ENCODE results near the gene DLG2. TPM values are rescaled to one million over a fixed set of nuclear protein-coding genes. Genes with fewer than 3 reads are reported as not detected.

DLG2 gene
- total RNA-seq, 1 donor from 2014 or later: 2.8 TPM

DNA sequence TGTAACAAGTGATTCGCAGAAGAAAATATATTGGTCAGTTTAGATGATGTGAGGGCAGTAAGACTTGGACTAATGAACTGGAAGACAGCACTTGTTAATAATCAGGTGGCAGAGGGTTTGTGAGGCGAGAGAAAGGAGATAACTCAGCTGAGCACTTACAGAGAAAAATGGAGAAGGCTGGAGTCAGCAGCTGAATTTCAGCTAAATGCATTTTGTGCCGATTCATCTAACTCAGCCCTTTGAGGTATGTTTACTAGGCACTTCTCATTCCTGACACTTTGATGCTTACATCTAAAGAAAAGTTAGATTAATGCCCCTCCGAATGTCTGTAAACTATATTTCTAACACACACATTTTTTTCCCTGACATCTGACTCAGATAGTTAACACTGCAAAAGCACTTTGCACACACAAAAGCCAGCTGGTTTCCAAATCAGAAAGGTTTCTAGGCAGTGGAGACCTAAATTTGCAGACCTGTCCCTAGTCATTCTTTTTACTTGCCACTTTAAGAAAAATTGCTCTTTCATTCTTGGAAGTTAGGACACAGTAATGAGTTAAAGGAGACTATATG, 1481.4 kb downstream of the DLG2 start:
- DNase-seq (ENCODE audit: low spot score): no peak

DNA sequence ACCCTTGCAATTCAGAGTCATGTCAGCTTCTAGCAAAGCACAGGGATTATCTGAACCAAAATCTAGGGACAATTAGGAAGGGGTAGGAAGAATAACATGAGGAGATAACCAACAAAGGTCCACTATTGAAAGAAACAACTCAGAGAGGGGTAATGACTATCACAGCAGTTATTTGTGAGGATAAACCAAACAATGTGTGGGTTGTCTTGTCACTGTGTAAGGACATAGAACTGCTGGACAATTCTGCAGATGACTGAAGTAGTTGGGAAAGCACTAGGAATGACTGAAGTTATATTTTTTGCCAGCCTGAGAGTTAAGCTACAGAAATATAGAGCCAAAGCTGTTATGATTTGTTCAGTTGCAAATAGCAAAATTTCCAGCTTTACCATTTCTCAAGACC, 1482.6 kb downstream of the DLG2 start:
- no peak for DNase-seq (ENCODE audit: low spot score)

DNA sequence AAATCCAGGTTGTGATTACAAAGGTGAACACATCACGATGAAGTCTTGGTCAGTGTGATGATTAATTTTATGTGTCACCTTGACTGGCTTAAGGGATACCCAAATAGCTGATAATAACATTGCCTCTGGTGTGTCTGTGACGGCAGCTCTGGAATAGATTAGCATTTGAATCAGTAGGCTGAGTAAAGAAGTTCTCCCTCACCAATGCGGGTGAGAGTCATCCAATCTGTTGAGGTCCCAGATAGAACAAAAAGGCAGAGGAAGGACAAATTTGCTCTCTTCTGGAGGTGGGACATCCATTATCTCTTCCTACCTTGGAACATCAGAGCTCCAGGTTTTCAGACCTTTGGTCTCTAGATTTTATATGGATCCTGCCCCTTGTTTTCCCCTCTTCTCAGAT, 1484.7 kb downstream of the DLG2 start:
- DNase-seq (ENCODE audit: low spot score): no peak

DNA sequence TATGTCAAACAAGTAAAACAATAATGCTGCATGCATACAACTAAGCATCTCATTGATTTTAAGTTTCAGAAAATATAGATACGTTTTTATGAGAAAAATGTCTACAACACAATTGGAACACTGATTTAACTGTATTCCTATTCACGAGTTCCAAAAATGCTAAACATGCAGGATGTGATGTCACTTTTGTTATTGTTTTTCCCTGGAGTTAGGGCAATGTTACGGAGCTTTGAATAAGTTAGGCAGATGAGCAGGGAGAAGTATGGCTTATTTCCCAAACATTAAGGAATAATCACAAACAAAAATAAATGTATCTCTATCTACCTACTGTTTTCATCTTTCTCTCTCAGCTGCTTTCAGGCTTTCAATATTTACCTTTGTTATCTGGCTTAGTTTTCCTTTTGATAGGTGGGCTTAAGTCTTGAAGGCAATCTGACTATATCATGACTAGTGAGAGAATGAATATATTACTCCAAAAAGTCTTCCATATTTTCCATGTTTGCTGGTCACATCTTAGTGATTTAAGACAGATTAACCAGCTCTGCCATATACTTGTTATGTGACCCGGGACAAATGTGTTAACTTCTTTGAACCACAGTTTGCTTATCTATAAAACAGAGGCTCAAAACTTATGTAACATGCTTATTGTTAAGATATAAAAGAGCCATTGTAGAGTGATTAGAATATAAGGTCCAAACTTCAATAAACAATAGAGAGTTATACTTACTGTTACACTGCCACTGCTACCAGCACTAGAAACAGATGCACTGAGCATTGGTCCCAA, 1486.6 kb downstream of the DLG2 start:
- DNase-seq (ENCODE audit: low spot score): no peak

DNA sequence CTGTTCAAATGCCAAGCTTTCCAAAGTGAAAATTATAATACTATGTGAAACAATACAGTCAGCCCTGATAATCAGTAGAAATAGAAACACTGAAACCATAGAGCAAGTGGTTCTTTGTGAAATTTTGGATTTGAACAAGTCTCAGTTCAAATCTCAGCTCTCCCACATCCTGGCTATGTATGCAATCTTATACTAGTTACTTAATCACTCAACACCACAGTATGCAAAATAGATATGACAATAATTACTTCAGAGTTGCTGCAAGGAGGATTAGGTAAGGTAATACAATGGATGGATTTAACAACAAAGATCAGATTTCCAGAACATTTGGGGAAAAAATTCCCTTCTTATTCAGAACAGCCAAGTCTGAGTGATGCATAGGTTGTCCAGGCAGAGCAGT, 1489.2 kb downstream of the DLG2 start:
- no peak for DNase-seq (ENCODE audit: low spot score)

DNA sequence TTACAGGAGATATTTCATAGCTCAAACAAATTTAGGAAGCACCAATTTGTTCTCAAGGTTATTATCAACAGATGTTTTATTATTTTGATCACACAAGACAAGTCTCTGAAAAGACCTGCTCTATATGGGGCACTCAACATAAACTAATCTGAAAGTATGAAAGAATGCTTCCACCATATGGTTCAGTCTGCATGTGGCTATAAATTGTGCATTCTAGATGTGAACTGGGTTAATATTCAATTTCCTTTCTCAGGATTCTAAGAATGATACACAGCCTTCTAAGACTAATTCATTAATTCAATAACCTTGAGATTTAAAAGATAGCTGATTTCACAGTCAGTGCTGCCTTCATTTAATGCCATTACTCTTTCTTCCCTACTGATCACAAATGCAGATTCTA, 1489.6 kb downstream of the DLG2 start:
- no peak for DNase-seq (ENCODE audit: low spot score)

DNA sequence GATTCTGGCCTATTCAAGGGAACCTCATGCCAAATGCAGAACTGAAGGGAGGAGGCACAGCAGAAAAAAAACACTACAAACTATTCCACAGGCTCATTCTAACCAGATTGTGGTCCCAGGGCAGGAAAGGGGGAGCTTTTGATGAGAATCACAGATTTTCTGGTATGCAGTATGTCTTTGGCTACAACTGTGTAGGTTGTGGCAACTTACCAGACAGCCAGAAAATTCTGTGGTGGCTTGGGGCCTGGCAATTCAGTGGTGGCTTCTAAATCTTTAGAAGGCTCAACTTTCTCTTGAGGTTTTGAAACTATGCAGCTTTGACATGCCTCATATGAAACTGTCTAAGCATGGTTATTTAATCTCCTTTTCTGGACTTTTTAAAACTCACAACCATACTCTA, 1490.2 kb downstream of the DLG2 start:
- no peak for DNase-seq (ENCODE audit: low spot score)

DNA sequence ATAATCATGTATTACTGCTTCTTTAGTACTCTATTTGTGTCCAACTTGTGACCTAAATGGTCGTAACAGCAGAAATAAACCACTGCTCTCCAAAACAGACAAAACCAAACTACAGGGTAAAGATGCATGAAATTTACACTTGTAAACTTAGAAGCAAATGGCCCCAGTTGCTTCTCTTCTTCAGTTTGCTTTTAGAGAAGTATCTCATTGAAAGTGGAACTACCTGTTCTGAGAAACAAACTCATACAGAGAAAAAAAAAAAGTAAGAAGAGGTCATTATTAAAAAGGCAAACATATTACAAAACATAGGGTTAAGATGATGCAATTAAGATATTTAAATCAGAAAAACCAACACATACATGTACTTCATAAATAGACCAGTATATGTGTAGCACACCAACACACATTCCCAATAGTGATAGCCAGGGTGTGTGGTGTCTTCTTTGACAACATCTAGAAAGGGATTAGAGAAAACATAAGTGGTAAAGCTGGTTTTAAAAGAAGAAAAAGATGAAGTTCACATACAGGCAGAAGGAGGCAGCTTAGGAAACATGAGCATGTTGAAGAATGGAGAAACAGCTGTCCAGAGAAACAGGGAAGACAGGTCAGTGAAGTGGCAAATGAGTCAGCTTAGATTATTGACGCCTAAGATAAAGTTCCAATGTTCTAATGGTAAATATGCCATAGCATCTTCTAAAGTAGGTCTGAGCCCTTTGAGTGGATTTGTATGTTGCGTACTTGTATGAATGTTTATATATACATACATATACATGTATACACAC, 1496.3 kb downstream of the DLG2 start:
- no peak for DNase-seq (ENCODE audit: low spot score)

DNA sequence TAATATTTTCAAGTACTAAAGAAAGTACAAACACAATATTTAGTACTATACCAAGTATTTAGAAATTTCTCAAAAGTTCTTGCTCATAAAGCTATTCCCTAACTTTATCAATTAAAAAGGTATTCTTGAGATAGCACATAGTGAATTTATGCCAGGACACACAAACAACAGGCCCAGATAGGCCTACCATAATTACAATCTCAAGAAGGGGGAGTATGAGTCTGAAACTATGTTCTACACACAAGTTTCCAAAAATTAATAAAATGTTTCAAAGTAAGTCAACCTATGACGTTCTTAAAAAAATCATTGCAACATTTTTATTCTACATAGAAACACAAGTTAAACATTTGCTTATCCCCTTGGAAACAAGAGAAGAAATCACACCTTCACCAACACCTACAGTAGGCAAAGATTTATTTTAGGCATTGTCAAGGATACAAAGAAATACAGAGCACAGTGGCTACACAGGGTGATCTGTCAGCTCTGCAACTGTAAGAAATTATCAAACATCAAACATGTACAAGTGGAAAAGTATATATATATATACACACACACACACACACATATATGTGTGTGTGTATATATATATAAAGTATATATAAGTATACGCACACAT, 1497.1 kb downstream of the DLG2 start:
- DNase-seq (ENCODE audit: low spot score): no peak

DNA sequence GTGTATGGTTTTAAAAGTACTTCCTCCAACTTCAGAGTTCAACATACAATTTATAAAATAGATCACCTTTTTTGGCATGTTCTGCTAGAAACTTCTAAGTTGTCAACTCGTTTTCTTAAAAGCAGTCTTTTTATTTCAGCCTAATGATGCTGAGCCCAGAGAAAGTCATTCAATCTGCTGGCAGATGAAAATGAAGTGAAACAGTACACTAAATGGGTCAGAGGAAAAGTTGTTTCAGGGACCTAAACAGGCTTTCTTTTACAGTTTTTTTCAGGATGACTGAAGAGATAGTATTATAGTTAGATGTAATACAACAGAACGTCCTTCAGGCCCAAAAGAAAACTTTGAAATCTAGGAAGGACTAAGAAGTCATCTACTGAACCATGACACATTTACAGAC, 1498.3 kb downstream of the DLG2 start:
- no peak for DNase-seq (ENCODE audit: low spot score)

DNA sequence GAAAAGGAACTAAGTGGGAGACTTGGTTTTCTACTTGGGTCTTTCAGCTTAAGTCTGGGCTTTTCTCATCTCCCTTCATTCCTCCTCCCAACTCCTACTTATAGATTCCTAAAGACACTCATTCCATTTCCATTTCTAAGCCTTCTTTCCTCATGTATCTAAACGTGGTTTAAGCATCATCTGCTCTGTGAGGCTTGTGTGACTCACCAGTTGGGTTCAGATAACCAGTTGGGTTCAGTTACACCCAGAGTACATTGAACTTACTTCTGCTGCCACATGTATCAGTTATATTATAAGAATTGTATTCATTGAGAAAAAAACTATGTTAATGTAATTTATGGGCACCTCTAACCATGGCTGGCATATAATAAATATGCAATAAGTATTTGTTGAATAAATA, 1509.8 kb downstream of the DLG2 start:
- no peak for DNase-seq (ENCODE audit: low spot score)

DNA sequence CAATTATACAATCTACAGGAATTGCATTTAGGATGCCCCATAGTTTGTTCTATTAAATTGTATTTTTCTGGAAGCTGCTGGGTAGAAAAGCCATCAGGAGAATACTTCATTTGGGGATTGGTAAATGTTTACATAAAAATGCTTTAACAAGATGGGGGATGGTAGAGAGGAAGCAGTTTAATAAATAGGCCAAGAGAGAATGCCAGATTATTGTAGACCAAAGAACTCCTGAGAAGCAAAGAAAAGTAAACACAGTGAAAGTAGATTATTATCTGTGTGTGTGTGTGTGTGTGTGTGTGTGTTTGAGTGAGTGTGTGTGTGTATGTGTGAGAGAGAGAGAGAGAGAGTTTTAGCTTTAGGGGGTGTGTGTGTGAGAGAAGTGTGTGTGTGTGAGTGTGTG, 1520.6 kb downstream of the DLG2 start:
- DNase-seq (ENCODE audit: low spot score): no peak

DNA sequence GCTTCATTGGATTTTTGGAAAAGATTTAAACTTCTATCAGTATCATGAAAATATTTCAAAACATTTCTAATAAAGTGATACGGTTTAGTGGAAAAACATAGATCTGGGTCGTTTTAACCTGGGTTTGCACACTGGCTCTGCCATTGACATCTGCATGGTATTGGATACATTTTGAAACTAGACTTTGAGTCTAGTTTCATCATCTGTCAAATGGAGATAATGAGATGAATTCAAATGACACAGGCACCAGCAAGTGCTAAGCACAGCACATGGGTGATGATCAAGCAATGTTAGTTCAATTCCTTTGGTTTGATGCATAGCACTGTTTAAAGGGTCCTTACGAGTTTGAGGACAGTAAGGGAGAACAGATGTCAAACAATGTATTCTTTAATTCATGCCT, 1522.0 kb downstream of the DLG2 start:
- DNase-seq (ENCODE audit: low spot score): no peak

DNA sequence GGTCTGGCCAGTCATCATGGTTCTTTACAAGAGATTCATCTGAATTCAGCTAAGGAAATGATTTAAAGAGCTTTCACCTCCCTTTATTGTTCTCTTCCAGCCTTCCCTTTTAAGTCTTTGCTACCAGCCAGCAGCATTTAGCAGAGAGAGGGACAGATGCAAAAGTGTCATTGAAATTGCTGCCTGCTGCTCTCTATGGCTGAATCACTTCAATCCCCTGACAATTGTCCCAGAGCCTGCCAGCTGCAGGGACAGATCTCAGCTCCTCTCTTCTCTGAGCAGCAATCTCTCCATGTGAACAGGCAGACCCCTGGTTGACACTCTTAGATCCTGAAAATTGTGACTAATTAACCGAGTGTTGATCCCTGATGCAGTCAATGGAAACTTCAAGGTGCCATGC, 1524.0 kb downstream of the DLG2 start:
- DNase-seq (ENCODE audit: low spot score): no peak

DNA sequence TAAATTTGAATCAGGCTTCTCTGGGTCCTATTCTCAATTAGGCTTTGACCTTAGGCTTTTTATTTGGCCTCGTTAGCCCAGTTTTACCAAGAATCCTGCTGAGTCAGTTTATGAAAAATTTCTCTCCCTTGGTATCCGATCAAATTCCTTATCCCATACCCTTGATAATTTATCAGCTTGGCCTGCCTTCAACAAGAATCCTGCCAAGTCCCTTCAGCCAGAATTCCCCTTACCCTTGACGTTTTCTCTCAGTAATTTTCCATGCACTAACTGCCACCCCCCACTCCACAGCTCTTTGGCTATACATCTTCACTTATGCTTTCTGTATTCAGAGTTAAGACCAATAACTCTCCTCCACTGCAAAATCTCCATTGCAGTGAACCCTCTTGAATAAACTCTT, 1530.0 kb downstream of the DLG2 start:
- no peak for DNase-seq (ENCODE audit: low spot score)

DNA sequence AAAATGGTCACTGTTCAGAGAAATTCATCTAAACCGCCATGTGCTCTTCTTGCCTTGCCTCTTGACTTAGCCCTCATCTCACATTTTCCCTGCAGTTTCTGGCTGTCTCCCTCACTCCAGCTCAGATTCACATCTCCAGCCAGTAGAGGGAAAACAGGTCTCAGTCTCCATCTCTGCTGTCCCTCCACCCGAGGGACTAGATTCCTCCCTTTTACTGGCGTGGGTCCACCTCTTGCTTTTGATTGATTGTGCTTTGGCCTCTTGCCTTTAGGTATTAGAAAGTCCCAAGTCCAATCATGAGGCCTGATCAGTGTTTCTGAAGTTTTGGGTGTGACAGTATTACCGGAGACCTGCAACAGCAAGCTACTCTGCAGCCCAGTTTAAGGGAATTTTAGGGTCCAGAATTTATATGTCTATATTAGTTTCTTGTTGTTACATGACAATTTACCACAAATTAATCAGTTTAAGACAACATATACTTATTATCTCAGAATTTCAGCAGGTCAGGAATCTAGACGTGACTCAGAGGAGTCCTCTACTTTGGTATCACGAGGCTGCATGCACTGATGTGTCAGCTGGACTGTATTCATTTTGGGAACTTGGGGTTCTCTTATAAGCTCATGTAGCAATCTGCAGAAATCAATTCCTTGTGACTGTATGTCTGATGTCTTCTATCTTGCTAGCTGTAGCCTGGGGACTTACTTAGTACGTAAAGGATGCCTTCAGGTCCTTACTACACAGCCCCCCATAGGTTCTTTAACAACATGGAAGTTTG, 1535.7 kb downstream of the DLG2 start:
- no peak for DNase-seq (ENCODE audit: low spot score)

DNA sequence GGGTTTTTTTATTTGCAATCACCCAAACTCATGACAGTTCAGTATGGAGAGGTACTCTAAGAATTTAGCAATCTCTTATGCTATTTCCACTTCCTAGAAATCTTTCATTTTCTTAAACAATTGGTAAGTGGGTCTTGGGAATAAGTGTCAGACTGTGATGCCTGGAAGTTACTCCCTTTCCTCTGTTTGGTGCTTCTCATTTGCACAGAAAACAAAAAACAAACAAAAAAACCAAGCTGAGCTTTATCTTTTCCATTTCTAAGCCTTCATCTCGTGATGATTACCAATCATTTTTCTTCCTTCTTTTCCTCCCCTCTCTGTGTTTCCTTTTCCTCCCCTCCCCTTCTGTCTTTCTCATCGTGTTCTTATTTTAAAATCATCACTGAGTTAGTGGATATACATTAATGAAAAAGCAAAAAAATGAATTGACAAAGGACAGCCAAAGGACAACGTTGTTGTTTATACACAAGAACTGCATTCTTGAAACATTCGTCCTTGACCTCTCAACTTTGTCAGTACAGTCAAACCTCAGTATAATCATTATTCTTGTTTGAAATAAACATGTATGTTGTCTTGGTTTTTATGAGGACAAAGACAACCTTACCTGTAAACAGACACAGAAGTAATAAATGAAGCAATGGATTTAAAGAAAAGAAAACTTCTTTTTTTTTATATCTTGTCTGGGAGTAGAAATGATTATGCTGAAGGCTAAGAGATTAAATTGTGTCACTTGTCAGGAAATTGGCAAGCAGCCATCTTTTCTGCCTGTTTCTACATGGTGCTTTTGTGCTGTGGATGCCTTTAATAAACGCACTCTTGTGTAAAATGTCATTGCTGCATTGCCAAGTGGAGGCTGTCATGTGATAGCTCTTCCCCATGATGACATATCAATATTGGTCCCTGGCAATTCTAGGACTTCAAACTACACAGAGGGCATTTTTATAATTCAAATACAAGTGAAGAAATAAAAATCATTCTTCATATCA, 1537.8 kb downstream of the DLG2 start:
- no peak for DNase-seq (ENCODE audit: low spot score)

DNA sequence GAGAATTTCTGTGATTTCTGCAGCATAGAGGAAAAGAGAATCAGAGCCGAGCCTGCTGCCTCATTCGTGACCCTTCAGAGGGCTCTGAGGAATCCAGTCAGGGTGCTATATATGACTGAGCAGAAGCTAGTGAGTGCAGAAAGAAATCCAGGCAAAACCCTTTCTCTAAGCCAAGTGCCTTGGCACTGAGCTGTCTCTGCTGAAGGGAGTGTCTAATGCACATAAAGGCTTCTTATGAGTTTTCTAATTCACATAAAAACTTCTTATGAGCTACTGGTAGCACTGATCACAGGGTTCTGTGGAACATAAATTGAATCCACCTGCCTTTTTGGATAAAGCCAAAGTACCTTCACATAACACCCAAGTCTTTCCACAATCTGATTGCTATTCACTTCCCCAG, 1555.3 kb downstream of the DLG2 start:
- no peak for DNase-seq (ENCODE audit: low spot score)

DNA sequence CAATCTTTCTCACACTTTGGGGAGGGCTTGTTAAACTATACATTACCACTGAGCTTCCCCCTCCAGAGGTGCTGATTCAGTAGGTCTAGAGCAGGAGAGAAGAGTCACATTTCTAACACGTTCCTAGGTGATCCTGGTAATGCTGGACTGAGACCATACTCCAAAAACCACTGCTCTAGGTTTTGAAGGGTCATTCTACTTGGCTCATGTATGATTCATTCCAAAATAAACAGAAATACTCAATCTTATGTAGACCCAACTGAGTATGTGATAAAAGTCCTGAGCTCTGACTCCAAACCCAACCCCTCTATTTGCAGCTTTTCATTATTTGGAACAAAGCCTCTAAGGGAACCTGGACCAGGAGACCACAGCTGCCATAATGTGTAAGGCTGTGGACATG, 1558.1 kb downstream of the DLG2 start:
- no peak for DNase-seq (ENCODE audit: low spot score)

DNA sequence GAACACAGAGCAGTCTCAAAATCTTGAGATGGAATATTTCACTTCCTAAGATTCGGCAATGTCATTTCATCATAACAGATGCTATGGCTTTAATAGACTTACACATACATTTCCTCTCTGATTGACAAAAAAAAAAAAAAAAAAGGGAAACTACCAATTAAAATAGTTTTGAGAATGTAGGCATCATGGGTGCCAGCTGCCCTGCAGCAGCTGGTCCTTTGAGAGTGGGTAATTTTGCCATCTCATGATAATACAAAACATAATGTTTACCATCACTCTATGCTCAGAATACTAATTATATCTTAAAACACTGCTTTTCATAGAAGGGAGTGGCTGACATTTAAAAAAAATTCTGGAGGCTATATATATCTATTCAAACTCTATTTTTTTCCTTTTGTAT, 1565.4 kb downstream of the DLG2 start:
- DNase-seq (ENCODE audit: low spot score): no peak

Data from mesenteric fat pad (tissue), 1 donor.